ENCODE data around the gene FAXDC2.

The FAXDC2 gene

DNA sequence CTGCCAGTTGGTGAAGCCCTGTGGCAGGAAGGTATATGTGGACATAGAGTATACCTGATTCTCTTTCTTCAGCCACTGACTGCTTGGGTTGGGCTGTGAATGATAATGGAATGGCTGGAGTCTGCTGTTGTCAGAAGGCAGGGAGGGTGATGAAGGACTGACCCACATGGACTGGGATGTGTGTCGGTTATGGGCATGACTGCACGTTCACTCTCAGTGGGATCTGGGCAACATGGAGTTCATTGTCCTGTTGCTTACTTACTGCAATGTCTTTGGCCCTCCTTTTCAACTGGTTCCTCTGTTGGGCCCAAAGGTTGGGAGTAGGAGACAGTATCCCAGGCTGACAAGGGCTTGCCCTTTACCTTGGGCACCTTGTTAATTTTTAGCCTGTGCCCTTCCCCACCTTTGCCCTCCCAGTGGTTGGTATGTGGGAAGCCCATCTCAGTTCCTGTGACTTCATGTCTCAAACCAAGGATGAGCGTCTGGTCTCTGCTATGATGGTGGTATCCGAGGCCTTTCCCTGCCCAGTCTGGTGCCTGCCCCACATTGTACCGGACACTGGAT lies 34.6 kb downstream of the FAXDC2 start:
- no peaks in the 10 kb centered on the region for H3K9me3 ChIP-seq (ENCODE audit: control insufficient read depth, insufficient read depth, low read depth, low read length)
- no peak overlapping the region for H3K9ac ChIP-seq (ENCODE audit: low read length)
- no peaks in the 10 kb centered on the region; the same call in 1 of the 2 replicates for H3K4me1 ChIP-seq (ENCODE audit: control insufficient read depth, insufficient read depth, low read length)
- peaks cover 89% of the 10 kb centered on the region for H3K36me3 ChIP-seq (ENCODE audit: control insufficient read depth, insufficient read depth, low read length)
- no peaks in the 10 kb centered on the region for H3K27me3 ChIP-seq (ENCODE audit: control insufficient read depth, insufficient read depth, low read length)
- no peak overlapping the region for H3K27ac ChIP-seq (ENCODE audit: low read depth, low read length)
- H3K4me3 ChIP-seq (ENCODE audit: low read depth, low read length) = no peak overlapping the region

DNA sequence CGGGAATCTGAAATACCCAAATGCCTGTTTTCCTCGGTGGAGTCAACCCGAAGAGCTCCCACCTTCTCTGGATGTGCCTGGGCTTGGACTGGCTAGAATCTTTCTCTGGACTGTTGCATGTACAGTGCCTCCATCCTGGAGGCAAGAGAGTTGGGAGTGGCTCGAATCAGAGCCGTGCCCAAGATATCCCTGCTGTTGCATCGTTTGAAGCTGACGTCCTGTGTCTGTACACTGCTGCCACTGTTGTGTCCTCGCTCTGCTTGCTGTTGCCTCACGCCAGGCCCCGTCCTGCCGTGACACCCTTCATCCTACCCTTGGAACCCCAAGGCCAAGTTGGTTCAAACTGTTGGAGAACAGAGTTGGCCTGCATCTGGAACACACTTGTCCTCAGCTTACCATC lies 35.4 kb downstream of the FAXDC2 start:
- peaks cover 89% of the 10 kb centered on the region for H3K36me3 ChIP-seq (ENCODE audit: control insufficient read depth, insufficient read depth, low read length)

DNA sequence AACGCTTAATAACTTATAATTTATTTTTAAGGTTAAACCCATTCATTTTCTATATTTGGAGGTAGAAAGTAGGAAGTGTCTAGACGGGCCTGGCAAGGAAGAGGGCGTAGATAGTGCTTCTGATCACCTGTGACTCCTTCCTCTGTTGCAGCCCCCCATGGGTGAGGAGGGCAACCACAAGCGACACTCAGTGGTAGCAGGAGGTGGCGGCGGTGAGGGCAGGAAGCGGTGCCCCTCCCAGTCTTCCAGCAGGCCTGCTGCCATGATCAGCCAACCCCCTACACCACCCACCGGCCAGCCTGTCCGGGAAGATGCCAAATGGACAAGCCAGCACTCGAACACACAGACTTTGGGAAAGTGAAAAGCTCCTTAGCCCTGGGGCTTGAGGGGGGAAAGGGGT lies 36.7 kb downstream of the FAXDC2 start:
- peaks cover 94% of the 10 kb centered on the region for H3K36me3 ChIP-seq (ENCODE audit: control insufficient read depth, insufficient read depth, low read length)
- no peaks in the 10 kb centered on the region for H3K4me1 ChIP-seq (ENCODE audit: control insufficient read depth, insufficient read depth, low read length)
- no peak overlapping the region for H3K9ac ChIP-seq (ENCODE audit: low read length)
- no peak overlapping the region for H3K4me3 ChIP-seq (ENCODE audit: low read depth, low read length)
- H3K27ac ChIP-seq (ENCODE audit: low read depth, low read length) = no peak overlapping the region
- no peaks in the 10 kb centered on the region for H3K9me3 ChIP-seq (ENCODE audit: control insufficient read depth, insufficient read depth, low read depth, low read length)
- no peaks in the 10 kb centered on the region for H3K27me3 ChIP-seq (ENCODE audit: control insufficient read depth, insufficient read depth, low read length)

More for the DNA sequence above, 35.4 kb downstream of the FAXDC2 start:
- no peaks in the 10 kb centered on the region for H3K9me3 ChIP-seq (ENCODE audit: control insufficient read depth, insufficient read depth, low read depth, low read length)
- no peaks in the 10 kb centered on the region for H3K4me1 ChIP-seq (ENCODE audit: control insufficient read depth, insufficient read depth, low read length)
- no peak overlapping the region for H3K9ac ChIP-seq (ENCODE audit: low read length)
- no peak overlapping the region for H3K4me3 ChIP-seq (ENCODE audit: low read depth, low read length)
- H3K27ac ChIP-seq (ENCODE audit: low read depth, low read length) = no peak overlapping the region
- H3K27me3 ChIP-seq (ENCODE audit: control insufficient read depth, insufficient read depth, low read length) = no peaks in the 10 kb centered on the region

DNA sequence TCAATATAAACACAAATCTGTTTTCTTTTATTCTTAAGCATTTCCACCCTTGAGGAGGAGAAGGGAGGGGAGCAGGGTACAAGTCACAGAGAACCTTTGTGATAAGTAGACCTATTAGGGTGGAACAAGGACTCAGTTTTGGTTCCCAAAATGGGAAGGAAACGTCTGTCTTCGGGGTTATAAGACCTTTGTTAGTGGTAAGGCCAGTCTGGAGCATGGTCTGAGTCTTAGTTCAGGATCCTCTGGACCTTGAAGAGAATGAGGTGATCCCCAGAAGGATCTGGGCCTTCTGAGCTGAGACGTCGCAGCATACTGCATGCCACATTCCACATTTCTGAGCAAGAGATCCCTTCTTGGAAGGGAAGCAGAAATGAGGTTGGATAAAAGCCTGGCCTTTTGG lies 37.2 kb downstream of the FAXDC2 start:
- no peaks in the 10 kb centered on the region for H3K4me1 ChIP-seq (ENCODE audit: control insufficient read depth, insufficient read depth, low read length)
- H3K27me3 ChIP-seq (ENCODE audit: control insufficient read depth, insufficient read depth, low read length) = no peaks in the 10 kb centered on the region
- H3K4me3 ChIP-seq (ENCODE audit: low read depth, low read length) = no peak overlapping the region
- H3K27ac ChIP-seq (ENCODE audit: low read depth, low read length) = no peak overlapping the region
- no peaks in the 10 kb centered on the region for H3K9me3 ChIP-seq (ENCODE audit: control insufficient read depth, insufficient read depth, low read depth, low read length)
- no peak overlapping the region for H3K9ac ChIP-seq (ENCODE audit: low read length)
- H3K36me3 ChIP-seq (ENCODE audit: control insufficient read depth, insufficient read depth, low read length) = peaks cover 94% of the 10 kb centered on the region

DNA sequence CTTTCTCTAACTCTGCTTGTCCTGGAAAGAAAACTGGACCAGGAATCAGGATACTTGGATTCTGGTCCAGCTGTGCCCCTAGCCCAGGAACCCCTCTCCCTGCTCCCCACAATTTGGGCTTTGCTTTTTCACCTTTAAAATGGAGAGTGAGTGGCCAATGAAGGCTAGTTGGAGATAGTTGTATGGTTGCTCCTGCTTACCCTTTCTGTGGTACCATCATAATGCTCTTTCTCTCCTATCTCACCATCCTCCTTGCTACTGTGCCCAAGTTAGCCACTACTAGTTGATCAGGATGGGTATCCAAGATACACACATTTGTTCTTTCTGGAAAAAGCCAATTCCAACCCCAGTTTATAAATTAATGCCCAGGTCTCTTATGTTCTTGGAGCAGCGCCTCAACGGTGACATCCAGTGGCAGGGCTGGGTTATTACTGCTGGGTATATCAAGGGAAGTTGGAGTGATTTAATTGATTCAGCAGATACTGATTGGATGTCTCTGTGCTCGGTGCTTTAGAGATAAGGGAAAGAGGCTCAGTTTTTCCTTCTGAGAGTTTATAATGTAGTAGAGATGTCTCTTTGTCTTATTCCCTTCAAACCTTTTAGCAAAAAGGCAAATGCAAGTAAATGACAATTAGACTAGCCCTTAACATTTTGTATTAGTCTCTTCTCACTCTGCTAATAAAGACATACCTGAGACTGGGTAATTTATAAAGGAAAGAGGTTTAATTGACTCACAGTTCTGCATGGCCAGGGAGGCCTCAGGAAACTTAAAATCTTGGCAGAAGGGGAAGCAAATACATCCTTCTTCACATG lies 38.5 kb downstream of the FAXDC2 start:
- peaks cover 93% of the 10 kb centered on the region for H3K36me3 ChIP-seq (ENCODE audit: control insufficient read depth, insufficient read depth, low read length)
- H3K9me3 ChIP-seq (ENCODE audit: control insufficient read depth, insufficient read depth, low read depth, low read length) = no peaks in the 10 kb centered on the region
- no peak overlapping the region for H3K9ac ChIP-seq (ENCODE audit: low read length)

DNA sequence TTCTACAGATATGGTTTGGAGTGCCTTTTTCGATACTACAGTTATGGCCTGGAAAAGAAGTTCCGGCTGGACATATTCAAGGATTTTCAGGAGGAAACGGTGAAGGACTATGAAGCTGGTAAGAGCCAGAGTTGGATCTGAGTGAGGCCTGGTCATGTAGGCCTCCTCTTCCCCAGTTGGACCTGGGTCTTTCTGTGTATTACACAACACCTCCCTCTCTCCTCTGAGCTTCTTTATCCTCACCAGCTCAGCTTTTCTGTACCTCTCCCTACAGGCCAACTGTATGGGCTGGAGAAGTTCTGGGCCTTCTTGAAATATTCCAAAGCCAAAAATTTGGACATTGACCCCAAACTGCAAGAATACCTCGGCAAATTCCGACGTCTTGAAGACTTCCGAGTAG lies 39.2 kb downstream of the FAXDC2 start:
- no peak overlapping the region for H3K27ac ChIP-seq (ENCODE audit: low read depth, low read length)
- H3K27me3 ChIP-seq (ENCODE audit: control insufficient read depth, insufficient read depth, low read length) = no peaks in the 10 kb centered on the region
- H3K9ac ChIP-seq (ENCODE audit: low read length) = no peak overlapping the region
- peaks cover 93% of the 10 kb centered on the region for H3K36me3 ChIP-seq (ENCODE audit: control insufficient read depth, insufficient read depth, low read length)
- H3K4me3 ChIP-seq (ENCODE audit: low read depth, low read length) = no peak overlapping the region
- H3K9me3 ChIP-seq (ENCODE audit: control insufficient read depth, insufficient read depth, low read depth, low read length) = no peaks in the 10 kb centered on the region
- no peaks in the 10 kb centered on the region for H3K4me1 ChIP-seq (ENCODE audit: control insufficient read depth, insufficient read depth, low read length)

More for the DNA sequence above, 38.5 kb downstream of the FAXDC2 start:
- H3K27me3 ChIP-seq (ENCODE audit: control insufficient read depth, insufficient read depth, low read length) = no peaks in the 10 kb centered on the region
- H3K27ac ChIP-seq (ENCODE audit: low read depth, low read length) = no peak overlapping the region
- H3K4me3 ChIP-seq (ENCODE audit: low read depth, low read length) = no peak overlapping the region
- no peaks in the 10 kb centered on the region for H3K4me1 ChIP-seq (ENCODE audit: control insufficient read depth, insufficient read depth, low read length)

DNA sequence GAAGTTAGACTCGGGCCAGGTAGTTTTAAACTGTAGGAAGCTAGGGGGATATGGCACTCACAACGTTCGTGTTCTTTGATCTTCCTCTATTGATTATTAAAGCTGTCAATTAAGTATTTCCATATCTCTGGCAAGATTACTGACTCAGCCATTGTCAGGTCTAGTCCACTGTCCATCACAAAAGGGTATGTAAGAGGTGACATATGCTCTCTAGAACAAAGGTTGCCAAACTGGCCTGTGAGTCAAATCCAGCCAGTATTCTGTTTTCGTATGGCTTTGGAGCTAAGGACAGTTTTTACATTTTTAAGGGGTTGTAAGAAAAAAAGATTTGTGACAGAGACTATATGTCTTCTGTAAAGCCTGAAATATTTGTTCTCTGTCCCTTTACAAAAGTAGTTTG lies 44.2 kb downstream of the FAXDC2 start:
- no peaks in the 10 kb centered on the region for H3K27me3 ChIP-seq (ENCODE audit: control insufficient read depth, insufficient read depth, low read length)
- H3K27ac ChIP-seq (ENCODE audit: low read depth, low read length) = no peak overlapping the region
- H3K9me3 ChIP-seq (ENCODE audit: control insufficient read depth, insufficient read depth, low read depth, low read length) = no peaks in the 10 kb centered on the region
- H3K9ac ChIP-seq (ENCODE audit: low read length) = no peak overlapping the region
- H3K4me3 ChIP-seq (ENCODE audit: low read depth, low read length) = no peak overlapping the region
- peaks cover 96% of the 10 kb centered on the region for H3K36me3 ChIP-seq (ENCODE audit: control insufficient read depth, insufficient read depth, low read length)
- H3K4me1 ChIP-seq (ENCODE audit: control insufficient read depth, insufficient read depth, low read length) = no peaks in the 10 kb centered on the region

DNA sequence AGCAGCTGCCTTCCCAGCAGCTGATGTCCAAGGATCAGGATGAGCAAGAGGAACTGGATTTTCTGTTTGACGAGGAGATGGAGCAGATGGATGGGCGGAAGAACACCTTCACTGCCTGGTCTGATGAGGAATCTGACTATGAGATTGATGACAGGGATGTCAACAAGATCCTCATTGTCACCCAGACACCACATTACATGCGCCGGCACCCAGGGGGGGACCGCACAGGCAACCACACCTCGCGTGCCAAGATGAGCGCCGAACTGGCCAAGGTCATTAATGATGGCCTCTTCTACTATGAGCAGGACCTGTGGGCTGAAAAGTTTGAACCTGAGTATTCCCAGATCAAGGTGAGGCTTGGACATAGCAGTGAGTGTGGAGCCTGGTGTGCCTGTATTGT lies 48.4 kb downstream of the FAXDC2 start:
- H3K4me1 ChIP-seq (ENCODE audit: control insufficient read depth, insufficient read depth, low read length) = no peaks in the 10 kb centered on the region

DNA sequence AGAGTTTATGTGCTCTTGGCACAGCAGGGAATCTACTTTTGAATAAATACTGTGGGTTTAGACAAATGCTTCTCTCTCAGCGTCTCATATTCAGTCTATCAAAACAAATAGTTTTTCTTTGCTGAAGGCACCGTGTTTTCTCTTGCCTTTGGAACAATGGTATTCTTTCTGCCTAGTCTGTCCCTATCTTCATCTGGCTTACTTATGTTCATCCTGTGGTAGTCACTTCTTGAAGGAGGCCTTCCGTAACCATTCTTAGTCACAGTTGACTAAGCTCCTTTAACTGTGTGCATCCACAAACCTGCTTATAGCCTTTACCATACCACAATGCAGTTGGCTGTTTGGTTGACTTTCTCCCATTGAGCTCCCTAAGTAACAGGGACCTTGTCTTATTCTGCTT lies 49.3 kb downstream of the FAXDC2 start:
- H3K4me1 ChIP-seq (ENCODE audit: control insufficient read depth, insufficient read depth, low read length) = no peaks in the 10 kb centered on the region
- no peak overlapping the region for H3K27ac ChIP-seq (ENCODE audit: low read depth, low read length)
- H3K27me3 ChIP-seq (ENCODE audit: control insufficient read depth, insufficient read depth, low read length) = no peaks in the 10 kb centered on the region
- no peak overlapping the region for H3K9ac ChIP-seq (ENCODE audit: low read length)
- H3K4me3 ChIP-seq (ENCODE audit: low read depth, low read length) = no peak overlapping the region
- H3K36me3 ChIP-seq (ENCODE audit: control insufficient read depth, insufficient read depth, low read length) = peaks cover 97% of the 10 kb centered on the region
- H3K9me3 ChIP-seq (ENCODE audit: control insufficient read depth, insufficient read depth, low read depth, low read length) = no peaks in the 10 kb centered on the region

More for the DNA sequence above, 48.4 kb downstream of the FAXDC2 start:
- no peak overlapping the region for H3K27ac ChIP-seq (ENCODE audit: low read depth, low read length)
- H3K9ac ChIP-seq (ENCODE audit: low read length) = no peak overlapping the region
- H3K9me3 ChIP-seq (ENCODE audit: control insufficient read depth, insufficient read depth, low read depth, low read length) = no peaks in the 10 kb centered on the region
- H3K4me3 ChIP-seq (ENCODE audit: low read depth, low read length) = no peak overlapping the region
- no peaks in the 10 kb centered on the region for H3K27me3 ChIP-seq (ENCODE audit: control insufficient read depth, insufficient read depth, low read length)
- H3K36me3 ChIP-seq (ENCODE audit: control insufficient read depth, insufficient read depth, low read length) = peaks cover 97% of the 10 kb centered on the region

DNA sequence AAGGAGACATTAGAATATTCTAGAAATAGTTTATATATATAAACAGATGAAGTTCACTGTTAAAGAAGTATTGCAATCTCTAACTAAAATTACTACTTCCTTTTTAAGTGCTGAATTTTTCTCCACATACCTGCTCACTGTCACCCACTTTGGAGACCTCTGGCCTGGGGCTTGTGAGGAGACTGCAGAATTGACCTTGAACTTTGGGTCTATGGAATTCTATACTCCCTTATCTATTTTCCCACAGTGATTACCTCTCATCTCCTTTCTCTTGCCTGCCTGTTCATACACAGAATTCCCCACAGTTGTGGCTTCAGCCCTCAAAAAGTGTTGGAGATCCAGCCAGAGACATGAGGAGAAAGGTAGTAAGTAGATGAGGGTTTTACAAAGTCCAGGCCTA lies 49.8 kb downstream of the FAXDC2 start:
- Histone ChIP-seq H3K4me1 (ENCODE audit: control insufficient read depth, insufficient read depth, low read length) (no peaks in the 10 kb centered on the region), H3K4me3 (ENCODE audit: low read depth, low read length) (no peak overlapping the region), H3K27ac (ENCODE audit: low read depth, low read length) (no peak overlapping the region), H3K9me3 (ENCODE audit: control insufficient read depth, insufficient read depth, low read depth, low read length) (no peaks in the 10 kb centered on the region), H3K27me3 (ENCODE audit: control insufficient read depth, insufficient read depth, low read length) (no peaks in the 10 kb centered on the region), H3K36me3 (ENCODE audit: control insufficient read depth, insufficient read depth, low read length) (peaks cover 93% of the 10 kb centered on the region), H3K9ac (ENCODE audit: low read length) (no peak overlapping the region)

DNA sequence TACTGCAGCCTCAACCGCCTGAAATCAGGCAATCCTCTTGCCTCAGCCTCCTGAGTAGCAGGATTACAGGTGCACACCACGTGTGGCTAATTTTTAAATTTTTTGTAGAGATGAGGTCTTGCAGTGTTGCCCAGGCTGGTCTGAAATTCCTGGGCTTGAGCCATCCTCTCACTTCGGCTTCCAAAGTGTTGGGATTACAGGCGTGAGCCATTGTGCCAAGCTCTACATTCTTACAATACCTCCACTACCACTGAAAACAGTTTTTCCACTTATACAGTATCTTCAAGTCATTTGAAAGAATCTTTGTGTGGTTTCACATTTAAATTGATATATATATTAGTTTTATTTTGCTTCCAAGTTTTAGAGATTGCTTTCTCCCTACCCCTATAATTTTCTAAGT lies 52.6 kb downstream of the FAXDC2 start:
- Histone ChIP-seq H3K4me3 (ENCODE audit: low read depth, low read length) (no peak overlapping the region), H3K4me1 (ENCODE audit: control insufficient read depth, insufficient read depth, low read length) (no peaks in the 10 kb centered on the region; the same call in 1 of the 2 replicates), H3K27ac (ENCODE audit: low read depth, low read length) (no peak overlapping the region), H3K9ac (ENCODE audit: low read length) (no peak overlapping the region), H3K27me3 (ENCODE audit: control insufficient read depth, insufficient read depth, low read length) (no peaks in the 10 kb centered on the region), H3K36me3 (ENCODE audit: control insufficient read depth, insufficient read depth, low read length) (peaks cover 93% of the 10 kb centered on the region), H3K9me3 (ENCODE audit: control insufficient read depth, insufficient read depth, low read depth, low read length) (no peaks in the 10 kb centered on the region)

All from HUES6 (cell line).